ENCODE data around the gene TRPM7.

- TF ChIP-seq POLR2A (IDR thresholded peaks at IDR 0.05) (no peak), EP300 (IDR thresholded peaks at IDR 0.05) (no peak)
- TF ChIP-seq, protein P1, sequence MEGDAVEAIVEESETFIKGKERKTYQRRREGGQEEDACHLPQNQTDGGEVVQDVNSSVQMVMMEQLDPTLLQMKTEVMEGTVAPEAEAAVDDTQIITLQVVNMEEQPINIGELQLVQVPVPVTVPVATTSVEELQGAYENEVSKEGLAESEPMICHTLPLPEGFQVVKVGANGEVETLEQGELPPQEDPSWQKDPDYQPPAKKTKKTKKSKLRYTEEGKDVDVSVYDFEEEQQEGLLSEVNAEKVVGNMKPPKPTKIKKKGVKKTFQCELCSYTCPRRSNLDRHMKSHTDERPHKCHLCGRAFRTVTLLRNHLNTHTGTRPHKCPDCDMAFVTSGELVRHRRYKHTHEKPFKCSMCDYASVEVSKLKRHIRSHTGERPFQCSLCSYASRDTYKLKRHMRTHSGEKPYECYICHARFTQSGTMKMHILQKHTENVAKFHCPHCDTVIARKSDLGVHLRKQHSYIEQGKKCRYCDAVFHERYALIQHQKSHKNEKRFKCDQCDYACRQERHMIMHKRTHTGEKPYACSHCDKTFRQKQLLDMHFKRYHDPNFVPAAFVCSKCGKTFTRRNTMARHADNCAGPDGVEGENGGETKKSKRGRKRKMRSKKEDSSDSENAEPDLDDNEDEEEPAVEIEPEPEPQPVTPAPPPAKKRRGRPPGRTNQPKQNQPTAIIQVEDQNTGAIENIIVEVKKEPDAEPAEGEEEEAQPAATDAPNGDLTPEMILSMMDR (IDR thresholded peaks at IDR 0.05) = no peak
These were observed 134.4 kb downstream of the TRPM7 start for GRCh38 chr15:50552238-50552637.
